ENCODE measurements around the gene FBXO17.

FBXO17 gene

GRCh38 chr19:38894968-38895367 lies 80.6 kb downstream of the FBXO17 start:
- Histone ChIP-seq H3K4me3 (ENCODE audit: low read length in 2 of 2) (no peak overlapping the region), H3K4me1 (ENCODE audit: control insufficient read depth in 2 of 2, insufficient read depth in 2 of 2, low read length in 2 of 2) (peaks cover 7 to 9% of the 10 kb centered on the region in 2 donors), H3K9ac (ENCODE audit: low read depth in 1 of 2, low read length in 2 of 2) (no peak overlapping the region), H3K27ac (ENCODE audit: low read depth in 2 of 2, low read length in 2 of 2) (no peak overlapping the region), H3K36me3 (ENCODE audit: control insufficient read depth in 2 of 2, insufficient read depth in 2 of 2, low read length in 2 of 2) (peaks cover 2 to 12% of the 10 kb centered on the region in 2 donors), H3K27me3 (ENCODE audit: control insufficient read depth in 2 of 2, insufficient read depth in 2 of 2, low read length in 2 of 2) (no peaks in the 10 kb centered on the region), H3K9me3 (ENCODE audit: control insufficient read depth in 2 of 2, low read length in 2 of 2) (no peaks in the 10 kb centered on the region)

DNA sequence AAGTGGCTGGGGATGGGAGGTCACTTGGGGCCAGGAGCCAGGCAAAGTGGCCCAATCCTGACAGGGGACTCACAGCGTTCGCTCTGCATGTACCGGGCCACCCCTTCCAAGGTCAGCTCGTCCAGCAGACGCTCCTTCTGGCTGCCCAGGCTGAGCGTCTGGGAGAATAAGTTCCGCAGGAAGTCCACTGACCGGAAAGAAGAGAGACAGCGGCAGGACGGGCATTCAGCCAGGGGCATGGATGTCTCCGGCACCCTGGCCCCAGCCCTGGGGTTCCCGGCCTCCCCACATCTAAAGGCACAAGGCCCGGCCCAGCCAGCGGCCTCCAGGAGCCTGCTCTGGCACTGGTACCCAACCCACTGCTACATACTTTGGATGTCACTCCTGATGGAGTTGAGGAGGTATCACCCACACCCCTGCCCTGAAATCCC lies 82.2 kb downstream of the FBXO17 start:
- H3K4me3 ChIP-seq (ENCODE audit: low read length in 2 of 2): no peak overlapping the region
- no peaks in the 10 kb centered on the region for H3K9me3 ChIP-seq (ENCODE audit: control insufficient read depth in 2 of 2, low read length in 2 of 2)
- no peak overlapping the region for H3K9ac ChIP-seq (ENCODE audit: low read depth in 1 of 2, low read length in 2 of 2)
- peaks cover 13 to 26% of the 10 kb centered on the region in 2 donors for H3K36me3 ChIP-seq (ENCODE audit: control insufficient read depth in 2 of 2, insufficient read depth in 2 of 2, low read length in 2 of 2)
- no peaks in the 10 kb centered on the region for H3K27me3 ChIP-seq (ENCODE audit: control insufficient read depth in 2 of 2, insufficient read depth in 2 of 2, low read length in 2 of 2)
- no peak overlapping the region for H3K27ac ChIP-seq (ENCODE audit: low read depth in 2 of 2, low read length in 2 of 2)
- H3K4me1 ChIP-seq (ENCODE audit: control insufficient read depth in 2 of 2, insufficient read depth in 2 of 2, low read length in 2 of 2): peaks cover 2% of the 10 kb centered on the region in 2 donors

GRCh38 chr19:38892841-38893240 lies 82.7 kb downstream of the FBXO17 start:
- Histone ChIP-seq H3K27me3 (ENCODE audit: control insufficient read depth in 2 of 2, insufficient read depth in 2 of 2, low read length in 2 of 2) (no peaks in the 10 kb centered on the region), H3K4me1 (ENCODE audit: control insufficient read depth in 2 of 2, insufficient read depth in 2 of 2, low read length in 2 of 2) (no peaks in the 10 kb centered on the region), H3K9ac (ENCODE audit: low read depth in 1 of 2, low read length in 2 of 2) (no peak overlapping the region), H3K9me3 (ENCODE audit: control insufficient read depth in 2 of 2, low read length in 2 of 2) (no peaks in the 10 kb centered on the region), H3K36me3 (ENCODE audit: control insufficient read depth in 2 of 2, insufficient read depth in 2 of 2, low read length in 2 of 2) (peaks cover 15 to 26% of the 10 kb centered on the region in 2 donors), H3K27ac (ENCODE audit: low read depth in 2 of 2, low read length in 2 of 2) (no peak overlapping the region), H3K4me3 (ENCODE audit: low read length in 2 of 2) (no peak overlapping the region)

- Histone ChIP-seq H3K4me1 (ENCODE audit: control insufficient read depth in 2 of 2, insufficient read depth in 2 of 2, low read length in 2 of 2) (no peaks in the 10 kb centered on the region), H3K27ac (ENCODE audit: low read depth in 2 of 2, low read length in 2 of 2) (no peak overlapping the region), H3K9me3 (ENCODE audit: control insufficient read depth in 2 of 2, low read length in 2 of 2) (no peaks in the 10 kb centered on the region), H3K36me3 (ENCODE audit: control insufficient read depth in 2 of 2, insufficient read depth in 2 of 2, low read length in 2 of 2) (peaks cover 15 to 26% of the 10 kb centered on the region in 2 donors), H3K27me3 (ENCODE audit: control insufficient read depth in 2 of 2, insufficient read depth in 2 of 2, low read length in 2 of 2) (no peaks in the 10 kb centered on the region), H3K9ac (ENCODE audit: low read depth in 1 of 2, low read length in 2 of 2) (no peak overlapping the region), H3K4me3 (ENCODE audit: low read length in 2 of 2) (no peak overlapping the region)
Measured at GRCh38 chr19:38891771-38892170, 83.8 kb downstream of the FBXO17 start.

Measured in mucosa of rectum (tissue), 2 donors.